ENCODE data around the gene PGAP6.

DNA sequence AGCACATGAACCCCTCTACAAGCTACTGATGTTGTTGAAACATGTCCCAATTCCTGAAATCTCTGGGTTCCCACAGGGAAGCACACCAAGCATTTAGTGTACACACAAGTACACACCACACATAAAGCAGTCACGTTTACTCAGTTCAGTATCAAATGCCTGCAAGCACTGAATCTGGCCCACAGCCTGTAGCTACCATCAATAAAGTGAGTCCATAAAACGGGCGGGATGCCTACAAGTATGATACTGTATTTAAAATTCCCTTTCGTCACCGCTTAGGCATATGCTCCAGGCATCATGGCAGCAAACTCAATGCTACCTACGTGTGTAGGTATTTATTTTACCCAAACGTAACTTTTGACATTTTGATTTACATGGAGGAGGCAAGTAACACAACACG is 31.6 kb downstream of the PGAP6 start:
- TF ChIP-seq, protein P1, sequence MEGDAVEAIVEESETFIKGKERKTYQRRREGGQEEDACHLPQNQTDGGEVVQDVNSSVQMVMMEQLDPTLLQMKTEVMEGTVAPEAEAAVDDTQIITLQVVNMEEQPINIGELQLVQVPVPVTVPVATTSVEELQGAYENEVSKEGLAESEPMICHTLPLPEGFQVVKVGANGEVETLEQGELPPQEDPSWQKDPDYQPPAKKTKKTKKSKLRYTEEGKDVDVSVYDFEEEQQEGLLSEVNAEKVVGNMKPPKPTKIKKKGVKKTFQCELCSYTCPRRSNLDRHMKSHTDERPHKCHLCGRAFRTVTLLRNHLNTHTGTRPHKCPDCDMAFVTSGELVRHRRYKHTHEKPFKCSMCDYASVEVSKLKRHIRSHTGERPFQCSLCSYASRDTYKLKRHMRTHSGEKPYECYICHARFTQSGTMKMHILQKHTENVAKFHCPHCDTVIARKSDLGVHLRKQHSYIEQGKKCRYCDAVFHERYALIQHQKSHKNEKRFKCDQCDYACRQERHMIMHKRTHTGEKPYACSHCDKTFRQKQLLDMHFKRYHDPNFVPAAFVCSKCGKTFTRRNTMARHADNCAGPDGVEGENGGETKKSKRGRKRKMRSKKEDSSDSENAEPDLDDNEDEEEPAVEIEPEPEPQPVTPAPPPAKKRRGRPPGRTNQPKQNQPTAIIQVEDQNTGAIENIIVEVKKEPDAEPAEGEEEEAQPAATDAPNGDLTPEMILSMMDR (IDR thresholded peaks at IDR 0.05), result no peak
- TF ChIP-seq POLR2A (IDR thresholded peaks at IDR 0.05), result no peak
